ENCODE data around the gene ZC3H12D.
"Not testable (repeated sequence)": the region's sequence is repeated elsewhere in the genome, so short reads cannot be mapped to it uniquely, and the experiment has no call there.

- not testable (repeated sequence) for TF ChIP-seq EP300, POLR2A, CTCF (IDR thresholded peaks at IDR 0.05)
Measured at GRCh38 chr6:149460249-149460648, 24.6 kb downstream of the ZC3H12D start.
